ENCODE data around the gene HLA-DQA2.
"Not testable (repeated sequence)": the region's sequence is repeated elsewhere in the genome, so short reads cannot be mapped to it uniquely, and the experiment has no call there.

The HLA-DQA2 gene

GRCh38 chr6:32741031-32741960 is at the start of gene HLA-DQA2:
Gene HLA-DQA2 (plus strand): TSS chr6:32741391. CDS start chr6:32741444, 53 bp downstream.
- no peak for DNase-seq (ENCODE audit: low spot score)

GRCh38 chr6:32692019-32692418 is 49.2 kb upstream of the HLA-DQA2 start:
- DNase-seq (ENCODE audit: low spot score): peak; percentile 79

- no peak for DNase-seq (ENCODE audit: low spot score)
These were observed 44.2 kb upstream of the HLA-DQA2 start for GRCh38 chr6:32697031-32697430.

GRCh38 chr6:32700391-32701040 is 40.7 kb upstream of the HLA-DQA2 start:
- peak; percentile 54 for DNase-seq (ENCODE audit: low spot score)

- DNase-seq (ENCODE audit: low spot score): no peak
These were observed 37.8 kb upstream of the HLA-DQA2 start for GRCh38 chr6:32703347-32703746.

- not testable (repeated sequence) for DNase-seq (ENCODE audit: low spot score)
These were observed 36.0 kb upstream of the HLA-DQA2 start for GRCh38 chr6:32705164-32705563.

- DNase-seq (ENCODE audit: low spot score): no peak
These were observed 31.6 kb upstream of the HLA-DQA2 start for GRCh38 chr6:32709625-32710024.

- DNase-seq (ENCODE audit: low spot score): no peak
These were observed 27.9 kb upstream of the HLA-DQA2 start for GRCh38 chr6:32713241-32713640.

- DNase-seq (ENCODE audit: low spot score): no peak
These were observed 24.8 kb upstream of the HLA-DQA2 start for GRCh38 chr6:32716396-32716795.

- DNase-seq (ENCODE audit: low spot score): no peak
These were observed 22.3 kb upstream of the HLA-DQA2 start for GRCh38 chr6:32718879-32719278.

GRCh38 chr6:32738126-32738525 is 3.1 kb upstream of the HLA-DQA2 start:
- DNase-seq (ENCODE audit: low spot score): no peak

- DNase-seq (ENCODE audit: low spot score): no peak
These were observed 1.2 kb downstream of the HLA-DQA2 start for GRCh38 chr6:32742374-32742773.

- DNase-seq (ENCODE audit: low spot score): no peak
These were observed 3.6 kb downstream of the HLA-DQA2 start for GRCh38 chr6:32744776-32745175.

- not testable (repeated sequence) for DNase-seq (ENCODE audit: low spot score)
These were observed 4.5 kb downstream of the HLA-DQA2 start for GRCh38 chr6:32745649-32746048.

- no peak for DNase-seq (ENCODE audit: low spot score)
These were observed 11.4 kb downstream of the HLA-DQA2 start for GRCh38 chr6:32752580-32752979.

GRCh38 chr6:32759669-32760068 is 18.5 kb downstream of the HLA-DQA2 start:
- DNase-seq (ENCODE audit: low spot score): no peak

- DNase-seq (ENCODE audit: low spot score): no peak
These were observed 19.9 kb downstream of the HLA-DQA2 start for GRCh38 chr6:32761072-32761471.

GRCh38 chr6:32761548-32761947 is 20.4 kb downstream of the HLA-DQA2 start:
- no peak for DNase-seq (ENCODE audit: low spot score)

- no peak for DNase-seq (ENCODE audit: low spot score)
These were observed 22.2 kb downstream of the HLA-DQA2 start, which contains the start of gene HLA-DQB2 for GRCh38 chr6:32763421-32763820. Gene HLA-DQB2 (minus strand): TSS chr6:32763532. CDS start chr6:32763470, 62 bp downstream.

- DNase-seq (ENCODE audit: low spot score): no peak
These were observed 22.9 kb downstream of the HLA-DQA2 start for GRCh38 chr6:32764048-32764447.

- DNase-seq (ENCODE audit: low spot score): no peak
These were observed 31.5 kb downstream of the HLA-DQA2 start for GRCh38 chr6:32772656-32773055.

GRCh38 chr6:32774426-32774825 is 33.2 kb downstream of the HLA-DQA2 start:
- no peak for DNase-seq (ENCODE audit: low spot score)

GRCh38 chr6:32775071-32775470 is 33.9 kb downstream of the HLA-DQA2 start:
- DNase-seq (ENCODE audit: low spot score): no peak
